ENCODE results near the gene POLR2M.

DNA sequence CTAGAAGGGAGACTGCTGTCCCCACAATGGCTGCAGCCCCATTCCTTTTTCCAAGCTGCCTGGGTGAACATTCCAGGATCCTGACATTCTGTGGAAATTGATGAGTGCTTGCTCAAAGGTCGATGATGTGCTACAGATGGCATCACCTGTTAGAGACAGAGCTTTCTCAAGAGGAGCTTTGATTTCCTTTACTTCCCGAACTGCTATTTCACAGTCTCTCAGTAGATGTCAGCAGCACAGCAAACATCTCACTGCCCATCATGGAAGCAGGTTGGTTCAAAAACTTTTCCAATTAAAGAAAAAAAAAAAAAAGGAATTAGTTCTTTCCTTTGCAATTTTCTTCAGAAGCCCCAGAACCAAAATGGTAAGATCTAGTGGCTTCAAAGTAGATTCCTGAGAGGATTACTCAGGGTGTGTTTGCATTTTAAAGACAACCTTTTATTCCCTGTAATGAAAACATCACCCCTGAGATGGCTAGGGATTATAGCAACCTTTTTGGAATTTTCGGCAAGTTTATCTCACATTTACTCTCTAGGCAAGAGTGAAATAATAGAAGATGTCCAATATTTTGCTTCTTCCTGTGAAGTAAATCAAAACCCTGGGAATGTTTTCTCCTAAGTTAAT is 44.8 kb downstream of the POLR2M start:
- no peak for TF ChIP-seq GATA2 (IDR thresholded peaks at IDR 0.05; ENCODE audit: low read depth, low read length)
- no peak for TF ChIP-seq GATA3 (IDR thresholded peaks at IDR 0.05; ENCODE audit: low read depth, low read length)

Data from SH-SY5Y (cell line).